ENCODE data around the gene HSP90AB1. TPM values are rescaled to one million over a fixed set of nuclear protein-coding genes. Genes with fewer than 3 reads are reported as not detected.
A peak's percentile ranks its signal among the peaks of the same experiment; 100 is the strongest.

The HSP90AB1 gene
- total and polyA plus RNA-seq, 9 of the 15 experiments (the other 6 are each of a cell fraction or from before 2014, with no cell fraction given), result 1,780 to 3,358 (median 2,262) TPM

- TF ChIP-seq, protein P1, sequence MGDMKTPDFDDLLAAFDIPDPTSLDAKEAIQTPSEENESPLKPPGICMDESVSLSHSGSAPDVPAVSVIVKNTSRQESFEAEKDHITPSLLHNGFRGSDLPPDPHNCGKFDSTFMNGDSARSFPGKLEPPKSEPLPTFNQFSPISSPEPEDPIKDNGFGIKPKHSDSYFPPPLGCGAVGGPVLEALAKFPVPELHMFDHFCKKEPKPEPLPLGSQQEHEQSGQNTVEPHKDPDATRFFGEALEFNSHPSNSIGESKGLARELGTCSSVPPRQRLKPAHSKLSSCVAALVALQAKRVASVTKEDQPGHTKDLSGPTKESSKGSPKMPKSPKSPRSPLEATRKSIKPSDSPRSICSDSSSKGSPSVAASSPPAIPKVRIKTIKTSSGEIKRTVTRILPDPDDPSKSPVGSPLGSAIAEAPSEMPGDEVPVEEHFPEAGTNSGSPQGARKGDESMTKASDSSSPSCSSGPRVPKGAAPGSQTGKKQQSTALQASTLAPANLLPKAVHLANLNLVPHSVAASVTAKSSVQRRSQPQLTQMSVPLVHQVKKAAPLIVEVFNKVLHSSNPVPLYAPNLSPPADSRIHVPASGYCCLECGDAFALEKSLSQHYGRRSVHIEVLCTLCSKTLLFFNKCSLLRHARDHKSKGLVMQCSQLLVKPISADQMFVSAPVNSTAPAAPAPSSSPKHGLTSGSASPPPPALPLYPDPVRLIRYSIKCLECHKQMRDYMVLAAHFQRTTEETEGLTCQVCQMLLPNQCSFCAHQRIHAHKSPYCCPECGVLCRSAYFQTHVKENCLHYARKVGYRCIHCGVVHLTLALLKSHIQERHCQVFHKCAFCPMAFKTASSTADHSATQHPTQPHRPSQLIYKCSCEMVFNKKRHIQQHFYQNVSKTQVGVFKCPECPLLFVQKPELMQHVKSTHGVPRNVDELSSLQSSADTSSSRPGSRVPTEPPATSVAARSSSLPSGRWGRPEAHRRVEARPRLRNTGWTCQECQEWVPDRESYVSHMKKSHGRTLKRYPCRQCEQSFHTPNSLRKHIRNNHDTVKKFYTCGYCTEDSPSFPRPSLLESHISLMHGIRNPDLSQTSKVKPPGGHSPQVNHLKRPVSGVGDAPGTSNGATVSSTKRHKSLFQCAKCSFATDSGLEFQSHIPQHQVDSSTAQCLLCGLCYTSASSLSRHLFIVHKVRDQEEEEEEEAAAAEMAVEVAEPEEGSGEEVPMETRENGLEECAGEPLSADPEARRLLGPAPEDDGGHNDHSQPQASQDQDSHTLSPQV (IDR thresholded peaks at IDR 0.05), result no peak
- TF ChIP-seq RNF2 (IDR thresholded peaks at IDR 0.05), result no peak
- TF ChIP-seq HES1 (IDR thresholded peaks at IDR 0.05; ENCODE audit: low read depth), result no peak
- TF ChIP-seq ZC3H11A (IDR thresholded peaks at IDR 0.05; ENCODE audit: low read depth, low read length), result no peak
- no peak for TF ChIP-seq SMARCB1 (IDR thresholded peaks at IDR 0.05; ENCODE audit: insufficient read length, low read depth)
- TF ChIP-seq MECOM (CRISPR knock-in tag; IDR thresholded peaks at IDR 0.05), result no peak
- TF ChIP-seq ZNF224 (CRISPR knock-in tag; IDR thresholded peaks at IDR 0.05), result 0 out of 2 replicates have a peak, but pooled peaks have one; percentile 61
Measured at GRCh38 chr6:44201200-44201599, 45.7 kb upstream of the HSP90AB1 start (continued).

All from K562 (cell line).